BJ (cell line): ENCODE measurements around the gene ELOB. TPM values are rescaled to one million over a fixed set of nuclear protein-coding genes. Genes with fewer than 3 reads are reported as not detected.

Experiments
- CTCF ChIA-PET: fragments of 350-600 bp; formaldehyde crosslinking; extraction: SDS; loops from one replicate; lab custom pipeline; 2021; ENCODE audit warnings: antibody characterized with exemption, inconsistent platforms; lab: Yijun Ruan, JAX
- POLR2A ChIA-PET: fragments of 300-600 bp; sonication (Branson Sonifier 250); formaldehyde crosslinking; extraction: SDS; loops from one replicate; lab custom pipeline; 2021; ENCODE audit warnings: antibody characterized with exemption; lab: Charles Lee
- DNase-seq: peaks from one replicate; pipeline ENCODE4 v3.0.0-alpha.2; 2011; ENCODE audit warnings: low read depth
- H3K27me3 ChIP-seq: 2 replicates; pipeline ENCODE4 v1.6.0; 2011; ENCODE audit warnings: low read length; ENCODE audit not compliant: control insufficient read depth, insufficient read depth
- H3K36me3 ChIP-seq: 2 replicates; pipeline ENCODE4 v1.5.1; 2011; ENCODE audit warnings: low read length; ENCODE audit not compliant: control insufficient read depth, insufficient read depth
- H3K4me3 ChIP-seq: 2 replicates; pipeline ENCODE4 v1.5.1; 2011; ENCODE audit warnings: low read depth, mild to moderate bottlenecking, control low read depth, low read length
- polyA plus RNA-seq: library from polyadenylated mRNA; depleted of rRNA; stranded (reverse); fragments of >200 nt; gene quantifications from 2 replicates; pipeline ENCODE4 v1.2.3, GENCODE V29; 2011
- TF ChIP-seq, protein P1 (sequence below): IDR thresholded peaks from 2 replicates; pipeline ENCODE4 v1.5.1; 2011; ENCODE audit warnings: low read depth, mild to moderate bottlenecking, control low read depth, inconsistent platforms, low read length, moderate library complexity; ENCODE audit not compliant: insufficient read depth

The ELOB gene
- polyA plus RNA-seq, 1 experiment = 212 TPM

DNA sequence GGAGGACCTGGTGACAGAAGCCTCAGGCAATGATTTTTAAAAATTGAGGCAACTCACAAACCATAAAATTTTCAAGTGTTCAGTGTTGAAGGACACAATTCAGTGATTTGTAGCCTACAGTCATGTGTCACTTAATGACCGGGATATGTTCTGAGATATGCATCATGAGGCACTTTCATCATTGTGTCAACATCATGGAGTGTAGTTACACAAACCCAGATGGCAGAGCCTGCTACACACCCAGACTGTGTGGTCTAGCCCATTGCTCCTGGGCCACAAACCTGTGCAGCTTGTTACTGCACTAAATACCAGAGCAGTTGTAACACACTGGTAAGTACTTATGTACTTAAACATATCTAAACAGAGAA is 22.8 kb upstream of the ELOB start:
- no peak for DNase-seq

DNA sequence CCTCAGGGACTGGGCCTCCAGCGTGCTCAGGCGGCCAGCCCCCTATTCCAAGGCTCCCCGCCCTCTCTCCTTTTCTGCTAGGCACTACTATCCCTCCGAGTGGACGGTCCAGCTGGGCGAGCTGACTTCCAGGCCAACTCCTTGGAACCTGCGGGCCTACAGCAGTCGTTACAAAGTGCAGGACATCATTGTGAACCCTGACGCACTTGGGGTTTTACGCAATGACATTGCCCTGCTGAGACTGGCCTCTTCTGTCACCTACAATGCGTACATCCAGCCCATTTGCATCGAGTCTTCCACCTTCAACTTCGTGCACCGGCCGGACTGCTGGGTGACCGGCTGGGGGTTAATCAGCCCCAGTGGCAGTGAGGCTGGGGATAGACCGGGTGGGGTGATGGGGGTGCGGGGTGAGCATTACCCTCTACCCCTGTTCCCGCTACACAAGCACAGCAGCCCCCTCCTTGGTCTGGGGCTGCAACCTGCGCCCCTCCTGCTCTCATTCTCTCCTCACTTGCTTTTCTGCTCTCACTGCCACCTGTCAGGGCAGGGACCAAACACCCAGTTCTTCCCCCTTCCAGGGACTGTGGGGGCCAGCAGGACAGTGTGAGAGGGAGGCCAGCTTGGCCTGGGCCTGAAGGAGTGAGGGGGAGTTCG is 22.3 kb upstream of the ELOB start:
- TF ChIP-seq, protein P1, sequence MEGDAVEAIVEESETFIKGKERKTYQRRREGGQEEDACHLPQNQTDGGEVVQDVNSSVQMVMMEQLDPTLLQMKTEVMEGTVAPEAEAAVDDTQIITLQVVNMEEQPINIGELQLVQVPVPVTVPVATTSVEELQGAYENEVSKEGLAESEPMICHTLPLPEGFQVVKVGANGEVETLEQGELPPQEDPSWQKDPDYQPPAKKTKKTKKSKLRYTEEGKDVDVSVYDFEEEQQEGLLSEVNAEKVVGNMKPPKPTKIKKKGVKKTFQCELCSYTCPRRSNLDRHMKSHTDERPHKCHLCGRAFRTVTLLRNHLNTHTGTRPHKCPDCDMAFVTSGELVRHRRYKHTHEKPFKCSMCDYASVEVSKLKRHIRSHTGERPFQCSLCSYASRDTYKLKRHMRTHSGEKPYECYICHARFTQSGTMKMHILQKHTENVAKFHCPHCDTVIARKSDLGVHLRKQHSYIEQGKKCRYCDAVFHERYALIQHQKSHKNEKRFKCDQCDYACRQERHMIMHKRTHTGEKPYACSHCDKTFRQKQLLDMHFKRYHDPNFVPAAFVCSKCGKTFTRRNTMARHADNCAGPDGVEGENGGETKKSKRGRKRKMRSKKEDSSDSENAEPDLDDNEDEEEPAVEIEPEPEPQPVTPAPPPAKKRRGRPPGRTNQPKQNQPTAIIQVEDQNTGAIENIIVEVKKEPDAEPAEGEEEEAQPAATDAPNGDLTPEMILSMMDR = no peak
- CTCF ChIA-PET = no interaction called here
- POLR2A ChIA-PET = no interaction called here
- H3K4me3 ChIP-seq = no peak overlapping the region
- H3K27me3 ChIP-seq = peaks cover 4% of the 10 kb centered on the region; the same call in 1 of the 2 replicates
- DNase-seq = no peak
- H3K36me3 ChIP-seq = no peaks in the 10 kb centered on the region

More for the DNA sequence above, 22.8 kb upstream of the ELOB start:
- Histone ChIP-seq H3K4me3 (no peak overlapping the region), H3K36me3 (no peaks in the 10 kb centered on the region), H3K27me3 (peaks cover 4% of the 10 kb centered on the region; the same call in 1 of the 2 replicates)
- TF ChIP-seq, protein P1 = no peak
- CTCF ChIA-PET = interaction anchor here (1.1 kb wide), 1 partner anchor 20 kb away, joined by 3 read pairs; no protein-coding TSS in a partner anchor
- POLR2A ChIA-PET = no interaction called here

DNA sequence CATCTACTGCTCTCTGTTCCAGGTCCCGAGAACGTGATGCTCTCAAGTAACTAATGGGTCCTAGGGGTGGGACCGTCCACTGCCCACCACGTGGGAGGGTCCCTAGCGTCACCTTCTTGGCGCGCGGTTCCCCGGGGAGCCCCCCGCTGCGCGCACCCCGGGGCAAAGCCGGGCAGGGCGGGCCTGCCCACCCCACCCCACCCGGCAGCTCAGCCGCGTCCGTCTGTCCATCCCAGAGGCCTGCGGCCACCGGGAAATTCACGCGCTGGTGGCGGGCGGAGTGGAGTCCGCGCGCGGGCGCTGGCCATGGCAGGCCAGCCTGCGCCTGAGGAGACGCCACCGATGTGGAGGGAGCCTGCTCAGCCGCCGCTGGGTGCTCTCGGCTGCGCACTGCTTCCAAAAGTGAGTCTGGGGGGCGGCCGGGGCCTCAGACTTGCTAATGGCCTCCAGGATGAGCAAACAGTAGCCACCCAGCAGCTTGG is 21.7 kb upstream of the ELOB start:
- H3K27me3 ChIP-seq = peaks cover 3% of the 10 kb centered on the region; the same call in 1 of the 2 replicates
- POLR2A ChIA-PET = no interaction called here
- CTCF ChIA-PET = interaction anchor here (1.0 kb wide), 1 partner anchor 14 kb away, joined by 3 read pairs; no protein-coding TSS in a partner anchor
- H3K36me3 ChIP-seq = no peaks in the 10 kb centered on the region
- no peak overlapping the region for H3K4me3 ChIP-seq
- DNase-seq = no peak
- TF ChIP-seq, protein P1 = no peak

DNA sequence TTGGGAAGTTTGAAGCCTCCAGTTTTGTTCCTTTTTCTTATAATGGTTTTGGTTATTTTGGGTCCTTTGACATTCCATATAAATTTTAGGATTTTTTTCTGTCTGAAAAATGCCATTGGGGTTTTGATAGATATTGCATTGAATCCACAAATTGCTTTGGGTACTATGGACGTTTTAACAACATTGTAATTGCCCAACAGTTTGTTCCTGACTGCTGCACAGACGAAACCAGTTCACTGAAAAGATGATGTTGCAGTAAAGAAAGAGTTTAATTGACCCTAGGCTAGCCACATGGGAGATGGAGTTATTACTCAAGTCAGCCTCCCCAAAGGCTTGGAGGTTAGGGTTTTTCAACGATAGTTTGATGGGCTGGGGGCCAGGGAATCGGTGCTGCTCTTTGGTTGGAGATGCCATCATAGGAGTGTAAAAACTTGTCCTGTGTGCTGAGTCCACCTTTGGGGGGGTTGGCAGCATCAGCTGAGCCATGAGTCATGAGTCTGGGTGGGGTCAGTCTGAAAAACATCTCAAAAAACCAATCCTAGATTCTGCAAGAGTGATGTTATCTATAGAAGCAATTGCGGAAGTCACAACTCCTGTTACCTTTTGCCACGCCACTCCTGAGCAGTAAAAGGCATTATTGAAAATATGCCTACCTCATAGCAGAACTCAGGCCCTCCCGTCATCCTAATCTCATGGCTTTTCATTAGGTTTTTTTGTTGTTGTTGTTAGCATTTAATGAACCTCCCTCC is 18.5 kb upstream of the ELOB start:
- Histone ChIP-seq H3K27me3 (peaks cover 8% of the 10 kb centered on the region), H3K4me3 (no peak overlapping the region), H3K36me3 (no peaks in the 10 kb centered on the region)
- DNase-seq = no peak
- CTCF ChIA-PET = no interaction called here
- POLR2A ChIA-PET = no interaction called here
- TF ChIP-seq, protein P1 = no peak

DNA sequence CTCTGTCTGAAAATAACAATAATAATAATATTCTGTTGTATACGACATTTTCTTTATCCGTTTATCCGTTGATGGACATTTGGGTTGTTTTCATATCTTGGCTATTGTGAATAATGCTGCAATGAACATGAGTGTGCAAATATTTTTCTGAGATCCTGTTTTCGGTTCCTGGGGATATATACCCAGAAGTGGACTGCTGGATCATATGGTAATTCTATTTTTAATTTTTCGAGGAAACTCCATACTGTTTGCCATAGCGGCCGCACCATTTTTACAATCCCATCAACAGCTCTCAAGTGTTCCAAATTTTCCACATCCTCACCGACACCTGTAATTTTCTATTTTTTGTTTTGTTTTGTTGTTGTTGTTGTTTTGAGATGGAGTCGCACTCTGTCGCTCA is 15.9 kb upstream of the ELOB start:
- no peak for DNase-seq
- Histone ChIP-seq H3K4me3 (no peak overlapping the region), H3K36me3 (no peaks in the 10 kb centered on the region), H3K27me3 (peaks cover 17% of the 10 kb centered on the region)
- TF ChIP-seq, protein P1 = no peak
- CTCF ChIA-PET = interaction anchor here (1.5 kb wide), 1 partner anchor 14 kb away, joined by 4 read pairs; no protein-coding TSS in a partner anchor
- POLR2A ChIA-PET = no interaction called here
